ENCODE measurements around the gene TMEM72. TPM values are rescaled to one million over a fixed set of nuclear protein-coding genes. Genes with fewer than 3 reads are reported as not detected.

TMEM72 gene
- total and polyA plus RNA-seq, 4 donors, result 0.02 to 0.33 TPM; not detected in 2

GRCh38 chr10:44908936-44909630 lies 2.1 kb upstream of the TMEM72 start:
- H3K9ac ChIP-seq (ENCODE audit: low read depth in 1 of 2, low read length in 2 of 2), result no peak overlapping the region
- WGBS, result 87% methylated on average over 7 of the region's 7 CpGs
- no peak for DNase-seq (ENCODE audit: low spot score)

GRCh38 chr10:44909910-44910309 lies 1.2 kb upstream of the TMEM72 start:
- Histone ChIP-seq H3K9me3 (ENCODE audit: control insufficient read depth in 4 of 4, low read length in 3 of 4) (no peaks in the 10 kb centered on the region), H3K9ac (ENCODE audit: low read depth in 1 of 2, low read length in 2 of 2) (no peak overlapping the region), H3K27me3 (ENCODE audit: control insufficient read depth in 4 of 4, insufficient read depth in 4 of 4, low read length in 3 of 4) (no peaks in the 10 kb centered on the region), H3K4me1 (ENCODE audit: control insufficient read depth in 4 of 4, insufficient read depth in 4 of 4, low read length in 3 of 4) (peaks cover 3 to 12% (median 8%) of the 10 kb centered on the region in 4 donors), H3K4me3 (ENCODE audit: low read depth in 1 of 3, low read length in 3 of 3) (no peak overlapping the region), H3K36me3 (ENCODE audit: control insufficient read depth in 4 of 4, insufficient read depth in 3 of 4, low read depth in 1 of 4, low read length in 3 of 4) (no peaks in the 10 kb centered on the region), H3K27ac (ENCODE audit: low read depth in 1 of 2, low read length in 2 of 2) (no peak overlapping the region)
- no peak for DNase-seq (ENCODE audit: low spot score)
- TF ChIP-seq, protein P1, sequence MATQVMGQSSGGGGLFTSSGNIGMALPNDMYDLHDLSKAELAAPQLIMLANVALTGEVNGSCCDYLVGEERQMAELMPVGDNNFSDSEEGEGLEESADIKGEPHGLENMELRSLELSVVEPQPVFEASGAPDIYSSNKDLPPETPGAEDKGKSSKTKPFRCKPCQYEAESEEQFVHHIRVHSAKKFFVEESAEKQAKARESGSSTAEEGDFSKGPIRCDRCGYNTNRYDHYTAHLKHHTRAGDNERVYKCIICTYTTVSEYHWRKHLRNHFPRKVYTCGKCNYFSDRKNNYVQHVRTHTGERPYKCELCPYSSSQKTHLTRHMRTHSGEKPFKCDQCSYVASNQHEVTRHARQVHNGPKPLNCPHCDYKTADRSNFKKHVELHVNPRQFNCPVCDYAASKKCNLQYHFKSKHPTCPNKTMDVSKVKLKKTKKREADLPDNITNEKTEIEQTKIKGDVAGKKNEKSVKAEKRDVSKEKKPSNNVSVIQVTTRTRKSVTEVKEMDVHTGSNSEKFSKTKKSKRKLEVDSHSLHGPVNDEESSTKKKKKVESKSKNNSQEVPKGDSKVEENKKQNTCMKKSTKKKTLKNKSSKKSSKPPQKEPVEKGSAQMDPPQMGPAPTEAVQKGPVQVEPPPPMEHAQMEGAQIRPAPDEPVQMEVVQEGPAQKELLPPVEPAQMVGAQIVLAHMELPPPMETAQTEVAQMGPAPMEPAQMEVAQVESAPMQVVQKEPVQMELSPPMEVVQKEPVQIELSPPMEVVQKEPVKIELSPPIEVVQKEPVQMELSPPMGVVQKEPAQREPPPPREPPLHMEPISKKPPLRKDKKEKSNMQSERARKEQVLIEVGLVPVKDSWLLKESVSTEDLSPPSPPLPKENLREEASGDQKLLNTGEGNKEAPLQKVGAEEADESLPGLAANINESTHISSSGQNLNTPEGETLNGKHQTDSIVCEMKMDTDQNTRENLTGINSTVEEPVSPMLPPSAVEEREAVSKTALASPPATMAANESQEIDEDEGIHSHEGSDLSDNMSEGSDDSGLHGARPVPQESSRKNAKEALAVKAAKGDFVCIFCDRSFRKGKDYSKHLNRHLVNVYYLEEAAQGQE (IDR thresholded peaks at IDR 0.05), result no peak
- TF ChIP-seq RXRA (IDR thresholded peaks at IDR 0.05) (no peak), EGR1 (IDR thresholded peaks at IDR 0.05; ENCODE audit: low read depth in 2 of 2) (no peak), SP1 (IDR thresholded peaks at IDR 0.05) (no peak), MAX (IDR thresholded peaks at IDR 0.05) (no peak), YY1 (IDR thresholded peaks at IDR 0.05) (no peak), ATF3 (IDR thresholded peaks at IDR 0.05) (no peak), ZBTB33 (IDR thresholded peaks at IDR 0.05) (no peak), RAD21 (IDR thresholded peaks at IDR 0.05) (no peak)
- TF ChIP-seq, protein P2, sequence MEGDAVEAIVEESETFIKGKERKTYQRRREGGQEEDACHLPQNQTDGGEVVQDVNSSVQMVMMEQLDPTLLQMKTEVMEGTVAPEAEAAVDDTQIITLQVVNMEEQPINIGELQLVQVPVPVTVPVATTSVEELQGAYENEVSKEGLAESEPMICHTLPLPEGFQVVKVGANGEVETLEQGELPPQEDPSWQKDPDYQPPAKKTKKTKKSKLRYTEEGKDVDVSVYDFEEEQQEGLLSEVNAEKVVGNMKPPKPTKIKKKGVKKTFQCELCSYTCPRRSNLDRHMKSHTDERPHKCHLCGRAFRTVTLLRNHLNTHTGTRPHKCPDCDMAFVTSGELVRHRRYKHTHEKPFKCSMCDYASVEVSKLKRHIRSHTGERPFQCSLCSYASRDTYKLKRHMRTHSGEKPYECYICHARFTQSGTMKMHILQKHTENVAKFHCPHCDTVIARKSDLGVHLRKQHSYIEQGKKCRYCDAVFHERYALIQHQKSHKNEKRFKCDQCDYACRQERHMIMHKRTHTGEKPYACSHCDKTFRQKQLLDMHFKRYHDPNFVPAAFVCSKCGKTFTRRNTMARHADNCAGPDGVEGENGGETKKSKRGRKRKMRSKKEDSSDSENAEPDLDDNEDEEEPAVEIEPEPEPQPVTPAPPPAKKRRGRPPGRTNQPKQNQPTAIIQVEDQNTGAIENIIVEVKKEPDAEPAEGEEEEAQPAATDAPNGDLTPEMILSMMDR (IDR thresholded peaks at IDR 0.05; ENCODE audit: low read depth, low read length, missing input control), result no peak
- 87% methylated on average over 1 of the region's 1 CpG for WGBS

More at GRCh38 chr10:44908936-44909630, 2.1 kb upstream of the TMEM72 start:
- Histone ChIP-seq H3K27me3 (ENCODE audit: control insufficient read depth in 4 of 4, insufficient read depth in 4 of 4, low read length in 3 of 4) (no peaks in the 10 kb centered on the region), H3K27ac (ENCODE audit: low read depth in 1 of 2, low read length in 2 of 2) (no peak overlapping the region), H3K36me3 (ENCODE audit: control insufficient read depth in 4 of 4, insufficient read depth in 3 of 4, low read depth in 1 of 4, low read length in 3 of 4) (no peaks in the 10 kb centered on the region), H3K9me3 (ENCODE audit: control insufficient read depth in 4 of 4, low read length in 3 of 4) (no peaks in the 10 kb centered on the region), H3K4me1 (ENCODE audit: control insufficient read depth in 4 of 4, insufficient read depth in 4 of 4, low read length in 3 of 4) (peaks cover 3 to 12% (median 8%) of the 10 kb centered on the region in 4 donors), H3K4me3 (ENCODE audit: low read depth in 1 of 3, low read length in 3 of 3) (no peak overlapping the region)
- TF ChIP-seq RAD21 (IDR thresholded peaks at IDR 0.05), result no peak
- no peak for TF ChIP-seq ATF3 (IDR thresholded peaks at IDR 0.05)
- TF ChIP-seq, protein P2 (IDR thresholded peaks at IDR 0.05; ENCODE audit: low read depth, low read length, missing input control), result no peak
- no peak for TF ChIP-seq SP1 (IDR thresholded peaks at IDR 0.05)
